ENCODE data around the gene TPSAB1.

DNA sequence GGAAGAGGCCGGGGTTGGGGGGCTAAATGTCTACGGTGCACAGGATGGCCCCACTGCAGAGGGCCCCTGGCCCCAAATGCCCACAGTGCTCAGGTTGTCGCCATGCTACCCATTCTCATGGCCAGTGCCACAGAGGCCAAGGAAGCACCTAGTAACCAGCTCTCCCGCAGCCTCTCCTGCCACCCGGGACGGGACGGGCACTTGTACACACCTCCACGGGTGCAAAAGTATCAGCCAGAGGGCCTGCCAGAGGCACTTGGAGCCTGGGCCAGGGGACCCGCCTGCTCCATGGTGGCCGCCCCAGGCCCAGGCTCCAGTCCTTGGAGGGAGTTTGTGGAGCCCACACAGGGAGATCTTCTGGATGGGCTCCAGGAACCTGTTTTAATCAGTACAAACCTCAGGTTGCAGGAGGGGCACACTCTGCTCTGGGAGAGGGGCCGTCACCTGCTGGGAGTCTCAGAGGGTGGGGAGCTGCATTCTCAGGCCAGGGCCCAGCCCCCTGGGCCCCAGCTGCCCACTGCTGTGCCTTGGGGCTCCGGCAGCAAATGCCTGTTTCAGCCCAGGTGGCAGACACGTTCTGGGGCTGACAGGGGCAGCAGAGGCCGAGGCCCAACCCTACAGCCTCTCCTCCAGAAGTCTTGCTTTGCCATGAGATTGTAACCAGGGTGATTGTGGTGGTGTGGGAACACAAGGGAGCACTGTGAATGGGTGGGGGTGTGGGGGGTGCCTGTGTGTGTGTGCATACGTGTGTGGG, 23.3 kb downstream of the TPSAB1 start:
- TF ChIP-seq, protein P1, sequence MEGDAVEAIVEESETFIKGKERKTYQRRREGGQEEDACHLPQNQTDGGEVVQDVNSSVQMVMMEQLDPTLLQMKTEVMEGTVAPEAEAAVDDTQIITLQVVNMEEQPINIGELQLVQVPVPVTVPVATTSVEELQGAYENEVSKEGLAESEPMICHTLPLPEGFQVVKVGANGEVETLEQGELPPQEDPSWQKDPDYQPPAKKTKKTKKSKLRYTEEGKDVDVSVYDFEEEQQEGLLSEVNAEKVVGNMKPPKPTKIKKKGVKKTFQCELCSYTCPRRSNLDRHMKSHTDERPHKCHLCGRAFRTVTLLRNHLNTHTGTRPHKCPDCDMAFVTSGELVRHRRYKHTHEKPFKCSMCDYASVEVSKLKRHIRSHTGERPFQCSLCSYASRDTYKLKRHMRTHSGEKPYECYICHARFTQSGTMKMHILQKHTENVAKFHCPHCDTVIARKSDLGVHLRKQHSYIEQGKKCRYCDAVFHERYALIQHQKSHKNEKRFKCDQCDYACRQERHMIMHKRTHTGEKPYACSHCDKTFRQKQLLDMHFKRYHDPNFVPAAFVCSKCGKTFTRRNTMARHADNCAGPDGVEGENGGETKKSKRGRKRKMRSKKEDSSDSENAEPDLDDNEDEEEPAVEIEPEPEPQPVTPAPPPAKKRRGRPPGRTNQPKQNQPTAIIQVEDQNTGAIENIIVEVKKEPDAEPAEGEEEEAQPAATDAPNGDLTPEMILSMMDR (conservative IDR thresholded peaks at IDR 0.05; ENCODE audit: low read length): no peak
- no peak for TF ChIP-seq EZH2phosphoT487 (IDR thresholded peaks at IDR 0.05; ENCODE audit: borderline replicate concordance)
